Endothelial cell of hepatic sinusoid (primary cell): ENCODE data around the gene WNT3.

Experiments used
- in situ Hi-C: cut with HindIII; loops from 2 replicates; pipeline ENCODE4 v1.10.0; 2017; ENCODE audit warnings: low sequenced_read_pairs

The WNT3 gene

GRCh38 chr17:46837521-46837920 lies 19.0 kb upstream of the WNT3 start:
- in situ Hi-C loops: no loop called here

- in situ Hi-C loops: no loop called here
Measured at GRCh38 chr17:46836500-46836899, 18.0 kb upstream of the WNT3 start.

GRCh38 chr17:46834846-46835245 lies 16.4 kb upstream of the WNT3 start:
- in situ Hi-C loops: no loop called here

GRCh38 chr17:46833840-46834208 lies 15.3 kb upstream of the WNT3 start:
- in situ Hi-C loops: no loop called here

GRCh38 chr17:46832945-46833839 lies 14.7 kb upstream of the WNT3 start:
- in situ Hi-C loops: no loop called here

- in situ Hi-C loops: no loop called here
Measured at GRCh38 chr17:46832331-46832821, 13.9 kb upstream of the WNT3 start.

GRCh38 chr17:46831573-46832330 lies 13.3 kb upstream of the WNT3 start:
- in situ Hi-C loops: no loop called here

GRCh38 chr17:46827274-46827673 lies 8.8 kb upstream of the WNT3 start:
- in situ Hi-C loops: no loop called here

GRCh38 chr17:46826116-46826515 lies 7.6 kb upstream of the WNT3 start:
- in situ Hi-C loops: no loop called here

GRCh38 chr17:46823657-46824056 lies 5.2 kb upstream of the WNT3 start:
- in situ Hi-C loops: no loop called here

- in situ Hi-C loops: no loop called here
Measured at GRCh38 chr17:46822388-46822921, 4.0 kb upstream of the WNT3 start.

GRCh38 chr17:46821482-46822387 lies 3.2 kb upstream of the WNT3 start:
- in situ Hi-C loops: no loop called here

GRCh38 chr17:46820592-46821450 lies 2.3 kb upstream of the WNT3 start:
- in situ Hi-C loops: no loop called here

- in situ Hi-C loops: no loop called here
Measured at GRCh38 chr17:46819906-46820351, 1.4 kb upstream of the WNT3 start.

- in situ Hi-C loops: no loop called here
Measured at GRCh38 chr17:46818929-46819859, 702 bp upstream of the WNT3 start.

GRCh38 chr17:46817901-46818209 lies 637 bp downstream of the WNT3 start:
- in situ Hi-C loops: no loop called here

GRCh38 chr17:46817151-46817900 lies 1.2 kb downstream of the WNT3 start:
- in situ Hi-C loops: no loop called here
